OCI-LY1 (cell line): Measurements from ENCODE around the gene TMEM176A.

Source experiments
- H2AFZ ChIP-seq: fragments of 200-600 bp; sonication (generic), shearing (Covaris generic); 2 replicates; pipeline ENCODE4 v1.6.0; 2014; ENCODE audit warnings: antibody characterized with exemption, mild to moderate bottlenecking, low read length
- H3F3A ChIP-seq: fragments of 200-600 bp; sonication (generic), shearing (Covaris generic); 2 replicates; pipeline ENCODE4 v1.6.0; 2014; ENCODE audit warnings: mild to moderate bottlenecking, antibody characterized with exemption, low read length, moderate library complexity; ENCODE audit not compliant: insufficient read depth
- H3K27ac ChIP-seq: fragments of 200-600 bp; sonication (generic); 2 replicates; pipeline ENCODE4 v1.5.1; 2014; ENCODE audit warnings: low read length, mixed run types, mild to moderate bottlenecking, low read depth; ENCODE audit not compliant: poor library complexity, severe bottlenecking
- H3K27me3 ChIP-seq: fragments of 200-600 bp; sonication (generic); 2 replicates; pipeline ENCODE4 v1.6.0; 2014; ENCODE audit warnings: antibody characterized with exemption, mild to moderate bottlenecking, low read length, moderate library complexity; ENCODE audit not compliant: insufficient read depth
- H3K36me3 ChIP-seq: fragments of 200-600 bp; sonication (generic); 2 replicates; pipeline ENCODE4 v1.6.1; 2014; ENCODE audit warnings: mild to moderate bottlenecking, antibody characterized with exemption, low read length, moderate library complexity, mixed read lengths; ENCODE audit not compliant: insufficient read depth
- H3K4me1 ChIP-seq: fragments of 200-600 bp; sonication (generic); 2 replicates; pipeline ENCODE4 v1.5.1; 2014; ENCODE audit warnings: mild to moderate bottlenecking, low read length, moderate library complexity; ENCODE audit not compliant: insufficient read depth, severe bottlenecking
- H3K4me2 ChIP-seq: fragments of 200-600 bp; sonication (generic), shearing (Covaris generic); 2 replicates; pipeline ENCODE4 v1.6.1; 2014; ENCODE audit warnings: low read length
- H3K4me3 ChIP-seq: fragments of 200-600 bp; sonication (generic); 2 replicates; pipeline ENCODE4 v1.5.1; 2014; ENCODE audit warnings: low read length, low read depth, mild to moderate bottlenecking, mixed read lengths; ENCODE audit not compliant: poor library complexity, severe bottlenecking
- H3K79me2 ChIP-seq: fragments of 200-600 bp; shearing (Covaris generic); 2 replicates; pipeline ENCODE4 v1.6.1; 2016; ENCODE audit warnings: mixed run types, low read length, mixed read lengths; ENCODE audit not compliant: insufficient read depth
- H3K9ac ChIP-seq: fragments of 200-600 bp; sonication (generic), shearing (Covaris generic); 2 replicates; pipeline ENCODE4 v1.6.1; 2014; ENCODE audit warnings: mild to moderate bottlenecking, low read length, mixed read lengths
- H3K9me2 ChIP-seq: fragments of 200-600 bp; sonication (generic), shearing (Covaris generic); 2 replicates; pipeline ENCODE4 v1.6.1; 2014; ENCODE audit warnings: low read depth, mild to moderate bottlenecking, low read length, mixed read lengths
- H3K9me3 ChIP-seq: fragments of 200-600 bp; shearing (Covaris generic); 2 replicates; pipeline ENCODE4 v1.6.1; 2014; ENCODE audit warnings: low read length, mixed read lengths
- H4K20me1 ChIP-seq: fragments of 200-600 bp; sonication (generic), shearing (Covaris generic); 2 replicates; pipeline ENCODE4 v1.6.0; 2016; ENCODE audit warnings: mild to moderate bottlenecking, low read length; ENCODE audit not compliant: insufficient read depth
- CTCF ChIP-seq: fragments of 200-600 bp; sonication (generic), shearing (Covaris generic); IDR thresholded peaks from 2 replicates; pipeline ENCODE4 v1.5.1; 2017; ENCODE audit warnings: mild to moderate bottlenecking, antibody characterized with exemption, low read length, moderate library complexity, mixed read lengths
- EZH2 ChIP-seq: fragments of 200-600 bp; sonication (generic), shearing (Covaris generic); IDR thresholded peaks from 2 replicates; pipeline ENCODE4 v1.8.0; 2017; ENCODE audit warnings: borderline replicate concordance, mixed run types, mild to moderate bottlenecking, antibody characterized with exemption, low read length, moderate library complexity, mixed read lengths

TMEM176A gene

GRCh38 chr7:150818971-150819370, 18.4 kb downstream of the TMEM176A start:
- Histone ChIP-seq H3K79me2 (no peaks in the 10 kb centered on the region), H4K20me1 (no peaks in the 10 kb centered on the region), H3F3A (no peaks in the 10 kb centered on the region), H3K9ac (no peak overlapping the region), H3K9me3 (peaks cover 7% of the 10 kb centered on the region), H3K36me3 (no peaks in the 10 kb centered on the region), H3K4me1 (no peaks in the 10 kb centered on the region), H2AFZ (no peak overlapping the region), H3K27ac (no peak overlapping the region), H3K9me2 (no peaks in the 10 kb centered on the region), H3K4me3 (no peak overlapping the region), H3K4me2 (no peak overlapping the region), H3K27me3 (no peaks in the 10 kb centered on the region)
- TF ChIP-seq CTCF: no peak
- TF ChIP-seq EZH2: no peak

GRCh38 chr7:150820148-150820547, 19.6 kb downstream of the TMEM176A start:
- Histone ChIP-seq H3K27ac (no peak overlapping the region), H3K9ac (no peak overlapping the region), H3K27me3 (peaks cover 7% of the 10 kb centered on the region; the same call in 1 of the 2 replicates), H3K9me3 (peaks cover 7% of the 10 kb centered on the region), H3K9me2 (no peaks in the 10 kb centered on the region), H4K20me1 (no peaks in the 10 kb centered on the region), H3K4me2 (no peak overlapping the region), H2AFZ (no peak overlapping the region), H3K4me3 (no peak overlapping the region), H3K79me2 (no peaks in the 10 kb centered on the region), H3F3A (no peaks in the 10 kb centered on the region), H3K4me1 (no peaks in the 10 kb centered on the region), H3K36me3 (no peaks in the 10 kb centered on the region)
- no peak for TF ChIP-seq CTCF
- TF ChIP-seq EZH2: no peak

GRCh38 chr7:150820578-150821198, 20.1 kb downstream of the TMEM176A start:
- Histone ChIP-seq H3K9me3 (peaks cover 7% of the 10 kb centered on the region), H3K4me1 (no peaks in the 10 kb centered on the region), H3K27ac (no peak overlapping the region), H3K79me2 (no peaks in the 10 kb centered on the region), H4K20me1 (no peaks in the 10 kb centered on the region), H3K36me3 (no peaks in the 10 kb centered on the region), H3K9me2 (no peaks in the 10 kb centered on the region), H3K4me3 (no peak overlapping the region), H3K9ac (no peak overlapping the region), H2AFZ (no peak overlapping the region), H3F3A (no peaks in the 10 kb centered on the region), H3K27me3 (peaks cover 7% of the 10 kb centered on the region; the same call in 1 of the 2 replicates), H3K4me2 (no peak overlapping the region)
- TF ChIP-seq EZH2 (no peak), CTCF (peak; percentile 10; the same call in 1 of the 2 replicates)
